Measurements from ENCODE around the gene NELL2.

- TF ChIP-seq EP300 (IDR thresholded peaks at IDR 0.05; ENCODE audit: borderline replicate concordance): no peak
- no peak for TF ChIP-seq REST (IDR thresholded peaks at IDR 0.05; ENCODE audit: low read depth)
- no peak for TF ChIP-seq RAD21 (IDR thresholded peaks at IDR 0.05; ENCODE audit: low read depth)
- TF ChIP-seq YY1 (IDR thresholded peaks at IDR 0.05; ENCODE audit: low read depth): no peak
- no peak for TF ChIP-seq CEBPB (IDR thresholded peaks at IDR 0.05)
- no peak for TF ChIP-seq CREB1 (IDR thresholded peaks at IDR 0.05; ENCODE audit: low read depth)
- no peak for TF ChIP-seq MAX (IDR thresholded peaks at IDR 0.05)
- no peak for TF ChIP-seq TAF1 (IDR thresholded peaks at IDR 0.05; ENCODE audit: low read depth)
- TF ChIP-seq ZBTB7A (IDR thresholded peaks at IDR 0.05; ENCODE audit: low read depth): no peak
Observed at GRCh38 chr12:44558340-44559100, 317.6 kb downstream of the NELL2 start.

Data from Ishikawa (cell line).